SU-DHL-6 (cell line): ENCODE data around the gene PSMC2.
A peak's percentile ranks its signal among the peaks of the same experiment; 100 is the strongest.

Experiments used
- H2AFZ ChIP-seq: fragments of 200-600 bp; sonication (generic); 2 replicates; pipeline ENCODE4 v1.6.1; 2014; ENCODE audit warnings: low read depth, mild to moderate bottlenecking, moderate library complexity, mixed read lengths, antibody characterized with exemption, low read length; ENCODE audit not compliant: severe bottlenecking
- H3F3A ChIP-seq: fragments of 200-600 bp; shearing (Covaris generic); 2 replicates; pipeline ENCODE4 v1.6.0; 2016; ENCODE audit warnings: antibody characterized with exemption, mild to moderate bottlenecking; ENCODE audit not compliant: insufficient read depth
- H3K27ac ChIP-seq: fragments of 200-600 bp; sonication (generic); 2 replicates; pipeline ENCODE4 v1.5.1; 2016; ENCODE audit warnings: low read depth, mild to moderate bottlenecking, low read length, moderate library complexity, mixed read lengths
- H3K27me3 ChIP-seq: fragments of 200-600 bp; sonication (generic), shearing (Covaris generic); 2 replicates; pipeline ENCODE4 v1.6.0; 2014; ENCODE audit warnings: mild to moderate bottlenecking, low read length
- H3K36me3 ChIP-seq: fragments of 200-600 bp; sonication (generic); 2 replicates; pipeline ENCODE4 v1.6.1; 2014; ENCODE audit warnings: mild to moderate bottlenecking, low read length, mixed read lengths
- H3K4me2 ChIP-seq: fragments of 300-600, 200-600 bp; shearing (Covaris generic), sonication (generic); 2 replicates; pipeline ENCODE4 v1.6.0; 2014; ENCODE audit warnings: low read length, low read depth, mild to moderate bottlenecking; ENCODE audit not compliant: poor library complexity, severe bottlenecking
- H3K4me3 ChIP-seq: fragments of 200-600 bp; sonication (generic); 2 replicates; pipeline ENCODE4 v1.5.1; 2014; ENCODE audit warnings: antibody characterized with exemption, low read length, mild to moderate bottlenecking, mixed read lengths; ENCODE audit not compliant: insufficient read depth, poor library complexity, severe bottlenecking
- H3K79me2 ChIP-seq: fragments of 200-600 bp; sonication (generic); 2 replicates; pipeline ENCODE4 v1.6.1; 2014; ENCODE audit warnings: mild to moderate bottlenecking, low read length, moderate library complexity; ENCODE audit not compliant: insufficient read depth
- H3K9ac ChIP-seq: fragments of 200-600 bp; sonication (generic); 2 replicates; pipeline ENCODE4 v1.7.0; 2014; ENCODE audit warnings: mild to moderate bottlenecking, low read length
- H3K9me2 ChIP-seq: fragments of 200-600 bp; sonication (generic); replicated peaks from 2 replicates; pipeline ENCODE4 v1.6.1; 2014; ENCODE audit warnings: low read length; ENCODE audit not compliant: insufficient read depth
- H3K9me3 ChIP-seq: fragments of 200-600 bp; sonication (generic); 2 replicates; pipeline ENCODE4 v1.6.1; 2014; ENCODE audit warnings: low read length, mixed read lengths; ENCODE audit not compliant: insufficient read depth
- H4K20me1 ChIP-seq: fragments of 200-600 bp; sonication (generic); 2 replicates; pipeline ENCODE4 v1.6.1; 2014; ENCODE audit warnings: low read depth, mild to moderate bottlenecking, antibody characterized with exemption, low read length, moderate library complexity, mixed read lengths
- CTCF ChIP-seq: fragments of 200-600 bp; sonication (generic); IDR thresholded peaks from one replicate; pipeline ENCODE4 v1.5.1; 2017; ENCODE audit warnings: antibody characterized with exemption, mild to moderate bottlenecking, low read length, moderate library complexity; ENCODE audit not compliant: insufficient read depth, poor library complexity, severe bottlenecking
- EZH2phosphoT487 ChIP-seq: fragments of 200-600 bp; sonication (generic), shearing (Covaris generic); conservative IDR thresholded peaks from 2 replicates; pipeline ENCODE4 v1.6.1; 2018; ENCODE audit warnings: mild to moderate bottlenecking, antibody characterized with exemption, low read length, moderate library complexity, mixed read lengths

Gene PSMC2

GRCh38 chr7:103343758-103344452 lies 3.5 kb upstream of the PSMC2 start:
- Histone ChIP-seq H4K20me1 (0 out of 2 replicates have a peak, but pooled peaks cover 3% of the 10 kb centered on the region), H2AFZ (peak overlapping the region; percentile 95), H3K27me3 (no peaks in the 10 kb centered on the region), H3F3A (peaks cover 13% of the 10 kb centered on the region; the same call in 1 of the 2 replicates), H3K4me3 (peak overlapping the region; percentile 84), H3K9me3 (no peaks in the 10 kb centered on the region), H3K9ac (peak overlapping the region; percentile 88), H3K36me3 (peaks cover 17% of the 10 kb centered on the region), H3K4me2 (peak overlapping the region; percentile 77), H3K27ac (peak overlapping the region; percentile 67), H3K9me2 (no peaks in the 10 kb centered on the region), H3K79me2 (peaks cover 84% of the 10 kb centered on the region)
- TF ChIP-seq CTCF (no peak), EZH2phosphoT487 (no peak)

- Histone ChIP-seq H3K9ac (peak within 1 kb of the TSS; percentile 88), H3K9me2 (no peaks in the 10 kb centered on the region), H3K27me3 (no peaks in the 10 kb centered on the region), H3K27ac (peak within 1 kb of the TSS; percentile 67), H3K79me2 (peaks cover 84% of the 10 kb centered on the region), H4K20me1 (0 out of 2 replicates have a peak, but pooled peaks cover 5% of the 10 kb centered on the region), H2AFZ (peak within 1 kb of the TSS; percentile 95), H3K4me3 (peak within 1 kb of the TSS; percentile 84), H3K4me2 (peak within 1 kb of the TSS; percentile 77), H3K36me3 (peaks cover 16% of the 10 kb centered on the region), H3F3A (peaks cover 13% of the 10 kb centered on the region; the same call in 1 of the 2 replicates), H3K9me3 (no peaks in the 10 kb centered on the region)
- no peak for TF ChIP-seq EZH2phosphoT487
- TF ChIP-seq CTCF = no peak
Measured at GRCh38 chr7:103344453-103345149, 2.8 kb upstream of the PSMC2 start, which contains the start of gene DNAJC2. Gene DNAJC2, minus strand, starts transcription at chr7:103344767. Its CDS starts 145 bp downstream, at chr7:103344622.

GRCh38 chr7:103346396-103346795 lies 1.0 kb upstream of the PSMC2 start:
- Histone ChIP-seq H3K9ac (no peak overlapping the region), H3K27ac (no peak overlapping the region), H3K27me3 (no peaks in the 10 kb centered on the region), H3K79me2 (peaks cover 85% of the 10 kb centered on the region), H3K36me3 (peaks cover 5% of the 10 kb centered on the region), H3F3A (peaks cover 13% of the 10 kb centered on the region; the same call in 1 of the 2 replicates), H3K4me3 (no peak overlapping the region), H3K9me2 (no peaks in the 10 kb centered on the region), H2AFZ (peak overlapping the region; percentile 84), H3K4me2 (peak overlapping the region; percentile 97), H4K20me1 (0 out of 2 replicates have a peak, but pooled peaks cover 5% of the 10 kb centered on the region), H3K9me3 (no peaks in the 10 kb centered on the region)
- TF ChIP-seq EZH2phosphoT487 (no peak), CTCF (no peak)
